ENCODE measurements around the gene C3orf80. TPM values are rescaled to one million over a fixed set of nuclear protein-coding genes. Genes with fewer than 3 reads are reported as not detected.

Gene C3orf80
- polyA plus RNA-seq, 1 of the 3 experiments (the other 2 are of a cell fraction), result not detected

DNA sequence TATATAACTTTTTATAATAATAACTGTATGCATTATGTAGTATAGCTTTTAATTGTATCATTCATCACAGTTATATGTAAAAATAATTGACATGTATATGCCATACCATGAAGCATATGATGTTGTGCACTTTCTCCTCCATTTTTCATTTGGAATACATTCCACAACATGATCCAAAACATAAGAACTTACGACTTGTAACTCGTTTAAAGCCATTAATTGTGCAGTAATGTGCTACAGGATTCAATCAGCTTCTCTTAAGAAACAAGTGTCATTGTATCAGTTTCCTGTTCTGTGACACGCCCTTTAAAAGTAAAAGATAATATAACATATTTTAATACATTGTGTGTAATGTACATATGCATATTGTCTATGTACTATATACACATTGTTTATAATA is 2.2 kb downstream of the C3orf80 start:
- 66% methylated on average over 3 of the region's 3 CpGs for WGBS (ENCODE audit: low lambda C conversion rate)
- CTCF ChIA-PET, result interaction anchor here (1.2 kb wide), 1 partner anchor 16 kb away, joined by 3 read pairs; no protein-coding TSS in a partner anchor

More for the DNA sequence above, 2.2 kb downstream of the C3orf80 start:
- Histone ChIP-seq H4K20me1 (ENCODE audit: insufficient read depth) (no peaks in the 10 kb centered on the region), H2AFZ (ENCODE audit: low read depth) (no peak overlapping the region), H3K9me2 (no peaks in the 10 kb centered on the region), H3K9me3 (no peaks in the 10 kb centered on the region), H3K36me3 (replicated peaks in 1 of 2; ENCODE audit: control insufficient read depth in 1 of 2, insufficient read depth in 2 of 2, low read length in 1 of 2) (no peaks in the 10 kb centered on the region), H3K27me3 (ENCODE audit: insufficient read depth) (peaks cover 23% of the 10 kb centered on the region), H3K4me2 (no peak overlapping the region), H3F3A (replicated peaks; ENCODE audit: insufficient read depth) (peaks cover 7% of the 10 kb centered on the region), H3K79me2 (ENCODE audit: insufficient read depth) (no peaks in the 10 kb centered on the region), H3K4me3 (ENCODE audit: low read depth in 2 of 2, low read length in 1 of 2) (no peak overlapping the region), H3K27ac (ENCODE audit: low read depth in 2 of 2, low read length in 1 of 2) (no peak overlapping the region), H3K9ac (no peak overlapping the region), H3K4me1 (ENCODE audit: control insufficient read depth in 1 of 2, insufficient read depth in 2 of 2, low read depth in 1 of 2, low read length in 1 of 2) (peaks cover 0 to 12% of the 10 kb centered on the region in 2 experiments; a peak in 1 of 4 replicates)
- POLR2A ChIA-PET, result no interaction called here
- TF ChIP-seq NFIC (IDR thresholded peaks at IDR 0.05; ENCODE audit: borderline replicate concordance), result no peak
- no peak for TF ChIP-seq EZH2phosphoT487 (IDR thresholded peaks at IDR 0.05; ENCODE audit: borderline replicate concordance, low read depth)
- no peak for TF ChIP-seq SIN3A (IDR thresholded peaks at IDR 0.05; ENCODE audit: borderline replicate concordance, low read depth, low read length)
- TF ChIP-seq RCOR1 (IDR thresholded peaks at IDR 0.05; ENCODE audit: low read length), result no peak
- no peak for TF ChIP-seq MEF2A (IDR thresholded peaks at IDR 0.05; ENCODE audit: borderline replicate concordance, low read depth)
- TF ChIP-seq YY1 (IDR thresholded peaks at IDR 0.05; ENCODE audit: low read depth), result no peak
- TF ChIP-seq ELF1 (IDR thresholded peaks at IDR 0.05), result no peak
- TF ChIP-seq TEAD4 (IDR thresholded peaks at IDR 0.05; ENCODE audit: borderline replicate concordance, insufficient read depth), result no peak
- TF ChIP-seq RFX5 (IDR thresholded peaks at IDR 0.05; ENCODE audit: low read length), result no peak
- no peak for TF ChIP-seq MXI1 (IDR thresholded peaks at IDR 0.05; ENCODE audit: low read depth, low read length)
- TF ChIP-seq FOSL2 (IDR thresholded peaks at IDR 0.05; ENCODE audit: borderline replicate concordance, low read depth), result no peak
- TF ChIP-seq, protein P1, sequence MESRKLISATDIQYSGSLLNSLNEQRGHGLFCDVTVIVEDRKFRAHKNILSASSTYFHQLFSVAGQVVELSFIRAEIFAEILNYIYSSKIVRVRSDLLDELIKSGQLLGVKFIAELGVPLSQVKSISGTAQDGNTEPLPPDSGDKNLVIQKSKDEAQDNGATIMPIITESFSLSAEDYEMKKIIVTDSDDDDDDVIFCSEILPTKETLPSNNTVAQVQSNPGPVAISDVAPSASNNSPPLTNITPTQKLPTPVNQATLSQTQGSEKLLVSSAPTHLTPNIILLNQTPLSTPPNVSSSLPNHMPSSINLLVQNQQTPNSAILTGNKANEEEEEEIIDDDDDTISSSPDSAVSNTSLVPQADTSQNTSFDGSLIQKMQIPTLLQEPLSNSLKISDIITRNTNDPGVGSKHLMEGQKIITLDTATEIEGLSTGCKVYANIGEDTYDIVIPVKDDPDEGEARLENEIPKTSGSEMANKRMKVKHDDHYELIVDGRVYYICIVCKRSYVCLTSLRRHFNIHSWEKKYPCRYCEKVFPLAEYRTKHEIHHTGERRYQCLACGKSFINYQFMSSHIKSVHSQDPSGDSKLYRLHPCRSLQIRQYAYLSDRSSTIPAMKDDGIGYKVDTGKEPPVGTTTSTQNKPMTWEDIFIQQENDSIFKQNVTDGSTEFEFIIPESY (IDR thresholded peaks at IDR 0.05; ENCODE audit: borderline replicate concordance, low read depth), result no peak
- TF ChIP-seq POLR2AphosphoS5 (IDR thresholded peaks at IDR 0.05; ENCODE audit: low read depth, low read length), result no peak
- TF ChIP-seq, protein P2, sequence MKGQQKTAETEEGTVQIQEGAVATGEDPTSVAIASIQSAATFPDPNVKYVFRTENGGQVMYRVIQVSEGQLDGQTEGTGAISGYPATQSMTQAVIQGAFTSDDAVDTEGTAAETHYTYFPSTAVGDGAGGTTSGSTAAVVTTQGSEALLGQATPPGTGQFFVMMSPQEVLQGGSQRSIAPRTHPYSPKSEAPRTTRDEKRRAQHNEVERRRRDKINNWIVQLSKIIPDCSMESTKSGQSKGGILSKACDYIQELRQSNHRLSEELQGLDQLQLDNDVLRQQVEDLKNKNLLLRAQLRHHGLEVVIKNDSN (IDR thresholded peaks at IDR 0.05; ENCODE audit: borderline replicate concordance, low read depth), result no peak
- TF ChIP-seq USF2 (IDR thresholded peaks at IDR 0.05; ENCODE audit: borderline replicate concordance, low read depth, low read length), result no peak
- TF ChIP-seq PBX3 (IDR thresholded peaks at IDR 0.05), result no peak
- TF ChIP-seq GATA2 (CRISPR knock-in tag; IDR thresholded peaks at IDR 0.05), result no peak
- TF ChIP-seq RXRA (IDR thresholded peaks at IDR 0.05; ENCODE audit: borderline replicate concordance, low read depth), result no peak
- no peak for TF ChIP-seq JUND (IDR thresholded peaks at IDR 0.05)
- no peak for TF ChIP-seq FOXJ3 (CRISPR knock-in tag; IDR thresholded peaks at IDR 0.05)
- no peak for DNase-seq

All from SK-N-SH (cell line).